H9 (cell line): ENCODE data around the gene COPB2. TPM values are rescaled to one million over a fixed set of nuclear protein-coding genes. Genes with fewer than 3 reads are reported as not detected.

Experiments used
- DNase-seq: peaks from one replicate; pipeline ENCODE4 v3.0.0-alpha.2; 2017
- H2AFZ ChIP-seq: one replicate; pipeline ENCODE4 v1.6.1; 2013; ENCODE audit warnings: mild to moderate bottlenecking, low read length, control low read depth, moderate library complexity
- H2AK5ac ChIP-seq: 2 replicates; pipeline ENCODE4 v1.6.1; 2013; ENCODE audit warnings: low read length, control low read depth, mixed read lengths; ENCODE audit not compliant: insufficient read length
- H2BK120ac ChIP-seq: one replicate; pipeline ENCODE4 v1.6.1; 2013; ENCODE audit warnings: low read depth, mild to moderate bottlenecking, low read length, control low read depth, inconsistent platforms; ENCODE audit not compliant: poor library complexity, severe bottlenecking
- H2BK12ac ChIP-seq: 2 replicates; pipeline ENCODE4 v1.6.1; 2013; ENCODE audit warnings: low read length, control low read depth, mixed read lengths, low read depth; ENCODE audit not compliant: insufficient read length
- H2BK15ac ChIP-seq: 2 replicates; pipeline ENCODE4 v1.6.1; 2013; ENCODE audit warnings: low read depth, low read length, control low read depth
- H2BK20ac ChIP-seq: one replicate; pipeline ENCODE4 v1.6.1; 2013; ENCODE audit warnings: low read depth, mild to moderate bottlenecking, low read length, control low read depth, inconsistent platforms; ENCODE audit not compliant: poor library complexity, severe bottlenecking
- H2BK5ac ChIP-seq: 2 replicates; pipeline ENCODE4 v1.6.1; 2013; ENCODE audit warnings: low read length, control low read depth, mixed read lengths; ENCODE audit not compliant: insufficient read length
- H3K14ac ChIP-seq: 2 replicates; pipeline ENCODE4 v1.6.1; 2013; ENCODE audit warnings: low read length, control low read depth; ENCODE audit not compliant: insufficient read depth
- H3K18ac ChIP-seq: 2 replicates; pipeline ENCODE4 v1.6.1; 2013; ENCODE audit warnings: low read depth, mild to moderate bottlenecking, mixed read lengths, low read length, control low read depth; ENCODE audit not compliant: insufficient read length
- H3K23ac ChIP-seq: 2 replicates; pipeline ENCODE4 v1.6.1; 2013; ENCODE audit warnings: low read length, control low read depth, mixed read lengths, low read depth; ENCODE audit not compliant: insufficient read length
- H3K23me2 ChIP-seq: 2 replicates; pipeline ENCODE4 v1.6.1; 2013; ENCODE audit warnings: low read depth, mild to moderate bottlenecking, mixed read lengths, low read length, control low read depth; ENCODE audit not compliant: insufficient read length, poor library complexity, severe bottlenecking
- H3K27ac ChIP-seq: 2 replicates; pipeline ENCODE4 v1.5.1; 2013; ENCODE audit warnings: low read length, control low read depth, mixed read lengths, low read depth; ENCODE audit not compliant: insufficient read length
- H3K27me3 ChIP-seq: 2 replicates; pipeline ENCODE4 v1.6.1; 2013; ENCODE audit warnings: low read length, control low read depth, inconsistent platforms; ENCODE audit not compliant: insufficient read depth
- H3K4ac ChIP-seq: 2 replicates; pipeline ENCODE4 v1.6.1; 2013; ENCODE audit warnings: low read depth, mild to moderate bottlenecking, control low read depth, inconsistent platforms, low read length, moderate library complexity
- H3K4me1 ChIP-seq: 2 replicates; pipeline ENCODE4 v1.6.1; 2013; ENCODE audit warnings: low read length, control low read depth, inconsistent platforms; ENCODE audit not compliant: insufficient read depth
- H3K4me2 ChIP-seq: 2 replicates; pipeline ENCODE4 v1.6.1; 2013; ENCODE audit warnings: low read length, control low read depth, mixed read lengths; ENCODE audit not compliant: insufficient read length, insufficient read depth
- H3K56ac ChIP-seq: 2 replicates; pipeline ENCODE4 v1.6.1; 2013; ENCODE audit warnings: low read depth, mild to moderate bottlenecking, mixed read lengths, low read length, control low read depth; ENCODE audit not compliant: insufficient read length
- H3K79me1 ChIP-seq: 2 replicates; pipeline ENCODE4 v1.6.1; 2013; ENCODE audit warnings: low read depth, mild to moderate bottlenecking, moderate library complexity, low read length, control low read depth, inconsistent platforms; ENCODE audit not compliant: insufficient read depth, poor library complexity, severe bottlenecking
- H3K79me2 ChIP-seq: 2 replicates; pipeline ENCODE4 v1.6.1; 2013; ENCODE audit warnings: low read length, control low read depth, inconsistent platforms; ENCODE audit not compliant: insufficient read depth
- H3K9ac ChIP-seq: 2 replicates; pipeline ENCODE4 v1.6.1; 2013; ENCODE audit warnings: low read length, control low read depth, mixed read lengths; ENCODE audit not compliant: insufficient read length; ENCODE audit errors: extremely low read depth
- H3K9me3 ChIP-seq: one replicate; pipeline ENCODE4 v1.6.1; 2013; ENCODE audit warnings: low read depth, low read length, inconsistent platforms; ENCODE audit not compliant: control insufficient read depth
- H3T11ph ChIP-seq: one replicate; pipeline ENCODE4 v1.6.1; 2013; ENCODE audit warnings: mild to moderate bottlenecking, low read length, control low read depth, inconsistent platforms
- H4K20me1 ChIP-seq: one replicate; pipeline ENCODE4 v1.6.1; 2013; ENCODE audit not compliant: control insufficient read depth, insufficient read length, insufficient read depth
- H4K5ac ChIP-seq: 2 replicates; pipeline ENCODE4 v1.6.1; 2013; ENCODE audit warnings: low read depth, mild to moderate bottlenecking, mixed read lengths, low read length, control low read depth; ENCODE audit not compliant: insufficient read length
- H4K8ac ChIP-seq: replicated peaks from 2 replicates; pipeline ENCODE4 v1.6.1; 2013; ENCODE audit warnings: low read length, control low read depth, mixed read lengths, low read depth; ENCODE audit not compliant: insufficient read length
- H4K91ac ChIP-seq: 2 replicates; pipeline ENCODE4 v1.6.1; 2013; ENCODE audit warnings: low read depth, mild to moderate bottlenecking, moderate library complexity, mixed read lengths, low read length, control low read depth; ENCODE audit not compliant: insufficient read length
- H3K27ac Mint-ChIP-seq, 3 experiments: 2 replicates in 2 of 3; 3 replicates in 1 of 3; pipeline ENCODE4 v1.8.0; 2020 to 2021; ENCODE audit warnings: mixed read lengths in 3 of 3, mild to moderate bottlenecking in 1 of 3, moderate library complexity in 1 of 3
- H3K27me3 Mint-ChIP-seq: 2 replicates; pipeline ENCODE4 v1.8.0; 2021; ENCODE audit warnings: low read depth, mild to moderate bottlenecking, moderate library complexity, mixed read lengths
- H3K36me3 Mint-ChIP-seq, 3 experiments: 2 replicates in 2 of 3; 3 replicates in 1 of 3; pipeline ENCODE4 v1.8.0; 2020 to 2021; ENCODE audit warnings: low read depth in 3 of 3, mixed read lengths in 3 of 3; ENCODE audit not compliant: insufficient read depth in 1 of 3
- H3K4me1 Mint-ChIP-seq, 2 experiments: 2 replicates each; pipeline ENCODE4 v1.8.0; 2020; ENCODE audit warnings: mixed read lengths in 2 of 2
- H3K4me3 Mint-ChIP-seq, 2 experiments: 2 replicates in 1 of 2; 3 replicates in 1 of 2; pipeline ENCODE4 v1.8.0; 2020 to 2021; ENCODE audit warnings: mild to moderate bottlenecking in 2 of 2, mixed read lengths in 2 of 2, moderate library complexity in 1 of 2
- H3K9me3 Mint-ChIP-seq, 2 experiments: 2 replicates in 1 of 2; 3 replicates in 1 of 2; pipeline ENCODE4 v1.8.0; 2020; ENCODE audit warnings: mild to moderate bottlenecking in 2 of 2, mixed read lengths in 2 of 2, moderate library complexity in 1 of 2
- WGBS: extraction: QIAGEN DNeasy Blood & Tissue Kit; methylation state at CpG from one replicate; pipeline ENCODE4 v1.1.7; 2013; ENCODE audit warnings: missing lambda C conversion rate, low lambda C conversion rate, mixed read lengths; ENCODE audit not compliant: insufficient read length; ENCODE audit errors: extremely low coverage; 5-methylcytosine and 5-hydroxymethylcytosine counted together
- total RNA-seq: library from RNA; stranded (reverse); gene quantifications from 2 replicates; pipeline ENCODE4 v1.2.1, GENCODE V29; 2021
- TF ChIP-seq, protein P1 (sequence below): fragments of 200-600 bp; sonication (generic); conservative IDR thresholded peaks from 3 replicates; pipeline ENCODE4 v1.8.0; 2021; ENCODE audit warnings: antibody characterized with exemption, mild to moderate bottlenecking

COPB2 gene
- total RNA-seq, 1 experiment from 2014 or later, result 121 TPM

GRCh38 chr3:139326131-139326530, 63.3 kb downstream of the COPB2 start:
- no peak overlapping the region for H3T11ph ChIP-seq
- no peak overlapping the region for H2AFZ ChIP-seq
- H3K27me3 ChIP-seq, result no peaks in the 10 kb centered on the region; the same call in 1 of the 2 replicates
- H3K9me3 ChIP-seq, result no peaks in the 10 kb centered on the region
- peaks cover 3 to 4% of the 10 kb centered on the region in 2 experiments; a peak in 3 of 4 replicates for H3K4me1 Mint-ChIP-seq
- no peak overlapping the region for H3K4me3 Mint-ChIP-seq
- DNase-seq, result no peak
- no peak overlapping the region for H3K56ac ChIP-seq
- no CpG with 5 or more reads among the region's 5 CpGs for WGBS
- H2BK20ac ChIP-seq, result no peak overlapping the region
- H3K4me2 ChIP-seq, result no peak overlapping the region
- H3K4me1 ChIP-seq, result no peaks in the 10 kb centered on the region
- H3K23me2 ChIP-seq, result no peaks in the 10 kb centered on the region
- H3K79me2 ChIP-seq, result no peaks in the 10 kb centered on the region
- H3K4ac ChIP-seq, result no peak overlapping the region
- no peak overlapping the region for H4K5ac ChIP-seq
- H3K36me3 Mint-ChIP-seq, result no peaks in the 10 kb centered on the region
- H2BK5ac ChIP-seq, result no peak overlapping the region
- no peak overlapping the region for H4K8ac ChIP-seq
- H2BK120ac ChIP-seq, result no peak overlapping the region
- TF ChIP-seq, protein P1, sequence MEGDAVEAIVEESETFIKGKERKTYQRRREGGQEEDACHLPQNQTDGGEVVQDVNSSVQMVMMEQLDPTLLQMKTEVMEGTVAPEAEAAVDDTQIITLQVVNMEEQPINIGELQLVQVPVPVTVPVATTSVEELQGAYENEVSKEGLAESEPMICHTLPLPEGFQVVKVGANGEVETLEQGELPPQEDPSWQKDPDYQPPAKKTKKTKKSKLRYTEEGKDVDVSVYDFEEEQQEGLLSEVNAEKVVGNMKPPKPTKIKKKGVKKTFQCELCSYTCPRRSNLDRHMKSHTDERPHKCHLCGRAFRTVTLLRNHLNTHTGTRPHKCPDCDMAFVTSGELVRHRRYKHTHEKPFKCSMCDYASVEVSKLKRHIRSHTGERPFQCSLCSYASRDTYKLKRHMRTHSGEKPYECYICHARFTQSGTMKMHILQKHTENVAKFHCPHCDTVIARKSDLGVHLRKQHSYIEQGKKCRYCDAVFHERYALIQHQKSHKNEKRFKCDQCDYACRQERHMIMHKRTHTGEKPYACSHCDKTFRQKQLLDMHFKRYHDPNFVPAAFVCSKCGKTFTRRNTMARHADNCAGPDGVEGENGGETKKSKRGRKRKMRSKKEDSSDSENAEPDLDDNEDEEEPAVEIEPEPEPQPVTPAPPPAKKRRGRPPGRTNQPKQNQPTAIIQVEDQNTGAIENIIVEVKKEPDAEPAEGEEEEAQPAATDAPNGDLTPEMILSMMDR, result no peak
- H3K27me3 Mint-ChIP-seq, result peaks cover 53% of the 10 kb centered on the region
- no peaks in the 10 kb centered on the region for H4K20me1 ChIP-seq
- no peak overlapping the region for H2AK5ac ChIP-seq
- H3K9me3 Mint-ChIP-seq, result no peaks in the 10 kb centered on the region; a peak in 1 of 5 replicates
- H3K27ac Mint-ChIP-seq, result no peak overlapping the region
- no peak overlapping the region for H2BK12ac ChIP-seq
- no peak overlapping the region for H2BK15ac ChIP-seq
- no peak overlapping the region for H3K18ac ChIP-seq
- H3K23ac ChIP-seq, result no peak overlapping the region
- H3K14ac ChIP-seq, result no peak overlapping the region
- H3K27ac ChIP-seq, result no peak overlapping the region
- no peaks in the 10 kb centered on the region for H3K79me1 ChIP-seq
- no peak overlapping the region for H4K91ac ChIP-seq
- H3K9ac ChIP-seq, result no peak overlapping the region
